ENCODE measurements around the gene MEF2D.

GRCh38 chr1:156522443-156522970 is 21.9 kb upstream of the MEF2D start:
- TF ChIP-seq, protein P1, sequence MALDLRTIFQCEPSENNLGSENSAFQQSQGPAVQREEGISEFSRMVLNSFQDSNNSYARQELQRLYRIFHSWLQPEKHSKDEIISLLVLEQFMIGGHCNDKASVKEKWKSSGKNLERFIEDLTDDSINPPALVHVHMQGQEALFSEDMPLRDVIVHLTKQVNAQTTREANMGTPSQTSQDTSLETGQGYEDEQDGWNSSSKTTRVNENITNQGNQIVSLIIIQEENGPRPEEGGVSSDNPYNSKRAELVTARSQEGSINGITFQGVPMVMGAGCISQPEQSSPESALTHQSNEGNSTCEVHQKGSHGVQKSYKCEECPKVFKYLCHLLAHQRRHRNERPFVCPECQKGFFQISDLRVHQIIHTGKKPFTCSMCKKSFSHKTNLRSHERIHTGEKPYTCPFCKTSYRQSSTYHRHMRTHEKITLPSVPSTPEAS (tag by site-specific recombination; IDR thresholded peaks at IDR 0.05), result no peak
- TF ChIP-seq ZNF148 (tag by site-specific recombination; IDR thresholded peaks at IDR 0.05; ENCODE audit: borderline replicate concordance) (no peak), ZNF214 (tag by site-specific recombination; IDR thresholded peaks at IDR 0.05; ENCODE audit: borderline replicate concordance) (no peak), CTCF (tag by site-specific recombination; IDR thresholded peaks at IDR 0.05) (no peak), ZNF2 (tag by site-specific recombination; IDR thresholded peaks at IDR 0.05) (no peak), ZNF596 (tag by site-specific recombination; IDR thresholded peaks at IDR 0.05) (no peak), ZNF571 (tag by site-specific recombination; IDR thresholded peaks at IDR 0.05) (no peak), TCF7L2 (IDR thresholded peaks at IDR 0.05; ENCODE audit: borderline replicate concordance, low read depth, low read length) (no peak), ZNF112 (tag by site-specific recombination; IDR thresholded peaks at IDR 0.05) (no peak), ZNF501 (tag by site-specific recombination; IDR thresholded peaks at IDR 0.05) (no peak)
- TF ChIP-seq, protein P2, sequence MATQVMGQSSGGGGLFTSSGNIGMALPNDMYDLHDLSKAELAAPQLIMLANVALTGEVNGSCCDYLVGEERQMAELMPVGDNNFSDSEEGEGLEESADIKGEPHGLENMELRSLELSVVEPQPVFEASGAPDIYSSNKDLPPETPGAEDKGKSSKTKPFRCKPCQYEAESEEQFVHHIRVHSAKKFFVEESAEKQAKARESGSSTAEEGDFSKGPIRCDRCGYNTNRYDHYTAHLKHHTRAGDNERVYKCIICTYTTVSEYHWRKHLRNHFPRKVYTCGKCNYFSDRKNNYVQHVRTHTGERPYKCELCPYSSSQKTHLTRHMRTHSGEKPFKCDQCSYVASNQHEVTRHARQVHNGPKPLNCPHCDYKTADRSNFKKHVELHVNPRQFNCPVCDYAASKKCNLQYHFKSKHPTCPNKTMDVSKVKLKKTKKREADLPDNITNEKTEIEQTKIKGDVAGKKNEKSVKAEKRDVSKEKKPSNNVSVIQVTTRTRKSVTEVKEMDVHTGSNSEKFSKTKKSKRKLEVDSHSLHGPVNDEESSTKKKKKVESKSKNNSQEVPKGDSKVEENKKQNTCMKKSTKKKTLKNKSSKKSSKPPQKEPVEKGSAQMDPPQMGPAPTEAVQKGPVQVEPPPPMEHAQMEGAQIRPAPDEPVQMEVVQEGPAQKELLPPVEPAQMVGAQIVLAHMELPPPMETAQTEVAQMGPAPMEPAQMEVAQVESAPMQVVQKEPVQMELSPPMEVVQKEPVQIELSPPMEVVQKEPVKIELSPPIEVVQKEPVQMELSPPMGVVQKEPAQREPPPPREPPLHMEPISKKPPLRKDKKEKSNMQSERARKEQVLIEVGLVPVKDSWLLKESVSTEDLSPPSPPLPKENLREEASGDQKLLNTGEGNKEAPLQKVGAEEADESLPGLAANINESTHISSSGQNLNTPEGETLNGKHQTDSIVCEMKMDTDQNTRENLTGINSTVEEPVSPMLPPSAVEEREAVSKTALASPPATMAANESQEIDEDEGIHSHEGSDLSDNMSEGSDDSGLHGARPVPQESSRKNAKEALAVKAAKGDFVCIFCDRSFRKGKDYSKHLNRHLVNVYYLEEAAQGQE (tag by site-specific recombination; IDR thresholded peaks at IDR 0.05), result no peak
